ENCODE measurements around the gene RPS10.
A peak's percentile ranks its signal among the peaks of the same experiment; 100 is the strongest.

The RPS10 gene

DNA sequence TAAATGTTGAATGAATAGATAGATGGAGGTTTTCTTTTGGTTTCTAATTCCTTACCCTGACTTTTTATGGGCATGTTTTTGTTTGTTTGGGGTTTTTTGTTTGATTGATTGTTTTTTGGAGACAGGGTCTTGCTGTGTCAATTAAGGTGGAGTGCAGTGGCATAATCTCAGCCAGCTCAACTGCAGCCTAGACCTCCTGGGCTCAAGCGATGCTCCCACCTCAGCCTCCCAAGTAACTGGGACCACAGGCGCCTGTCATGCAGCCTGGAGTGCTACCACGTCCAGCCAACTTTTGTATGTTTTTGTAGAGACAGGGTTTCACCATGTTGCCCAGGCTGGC lies 31.9 kb downstream of the RPS10 start:
- Mint-ChIP-seq H3K9me3 (peaks cover 12% of the 10 kb centered on the region), H3K27ac (peak overlapping the region in 2 of 3 experiments; percentile 44 to 56), H3K27me3 (ENCODE audit: low read depth) (peaks cover 3% of the 10 kb centered on the region), H3K4me3 (peak overlapping the region; percentile 68 to 83 (median 81)), H3K36me3 (ENCODE audit: low read depth) (peaks cover 12% of the 10 kb centered on the region), H3K4me1 (peaks cover 13% of the 10 kb centered on the region)
- TF ChIP-seq, protein P1, sequence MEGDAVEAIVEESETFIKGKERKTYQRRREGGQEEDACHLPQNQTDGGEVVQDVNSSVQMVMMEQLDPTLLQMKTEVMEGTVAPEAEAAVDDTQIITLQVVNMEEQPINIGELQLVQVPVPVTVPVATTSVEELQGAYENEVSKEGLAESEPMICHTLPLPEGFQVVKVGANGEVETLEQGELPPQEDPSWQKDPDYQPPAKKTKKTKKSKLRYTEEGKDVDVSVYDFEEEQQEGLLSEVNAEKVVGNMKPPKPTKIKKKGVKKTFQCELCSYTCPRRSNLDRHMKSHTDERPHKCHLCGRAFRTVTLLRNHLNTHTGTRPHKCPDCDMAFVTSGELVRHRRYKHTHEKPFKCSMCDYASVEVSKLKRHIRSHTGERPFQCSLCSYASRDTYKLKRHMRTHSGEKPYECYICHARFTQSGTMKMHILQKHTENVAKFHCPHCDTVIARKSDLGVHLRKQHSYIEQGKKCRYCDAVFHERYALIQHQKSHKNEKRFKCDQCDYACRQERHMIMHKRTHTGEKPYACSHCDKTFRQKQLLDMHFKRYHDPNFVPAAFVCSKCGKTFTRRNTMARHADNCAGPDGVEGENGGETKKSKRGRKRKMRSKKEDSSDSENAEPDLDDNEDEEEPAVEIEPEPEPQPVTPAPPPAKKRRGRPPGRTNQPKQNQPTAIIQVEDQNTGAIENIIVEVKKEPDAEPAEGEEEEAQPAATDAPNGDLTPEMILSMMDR (IDR thresholded peaks at IDR 0.05; ENCODE audit: unreplicated experiment in 3 of 3): no peak

DNA sequence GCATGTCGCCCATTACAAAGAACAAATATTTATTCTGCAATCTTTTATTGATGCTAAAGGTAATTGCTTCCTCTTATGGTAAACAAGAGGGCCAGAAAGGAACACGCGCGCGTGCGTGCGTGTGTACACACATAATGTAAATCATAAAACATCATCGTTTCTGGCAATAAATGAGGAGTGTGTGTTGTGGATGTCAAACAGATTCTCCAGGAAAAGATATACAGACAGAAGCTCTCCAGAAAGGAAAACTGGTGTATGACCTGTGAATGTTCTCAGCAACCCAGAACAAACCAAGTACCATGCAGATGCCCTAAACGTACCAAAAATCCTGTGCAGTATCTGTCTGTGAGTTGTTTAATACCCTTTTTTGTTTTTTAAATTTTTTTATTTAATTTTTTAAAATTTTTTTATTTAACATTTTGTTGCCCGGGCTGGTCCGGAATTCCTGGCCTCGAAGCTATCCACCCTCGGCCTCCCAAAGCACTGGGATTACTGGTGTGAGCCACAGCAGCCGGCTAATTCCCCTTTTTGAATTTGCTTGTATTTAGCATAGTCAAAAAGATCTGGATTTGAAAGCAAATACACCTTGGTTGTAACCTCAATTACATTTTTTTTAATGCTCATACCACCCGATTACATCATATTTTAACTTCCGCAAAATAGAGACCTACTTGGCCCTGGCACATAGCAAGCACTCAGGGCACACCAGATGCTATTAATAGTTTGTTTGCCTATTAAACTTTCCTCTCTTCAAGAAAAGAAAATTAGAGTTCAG lies 32.5 kb downstream of the RPS10 start:
- TF ChIP-seq, protein P1 (IDR thresholded peaks at IDR 0.05; ENCODE audit: unreplicated experiment in 3 of 3): no peak
- peaks cover 12% of the 10 kb centered on the region for H3K36me3 Mint-ChIP-seq (ENCODE audit: low read depth)
- peaks cover 12% of the 10 kb centered on the region for H3K9me3 Mint-ChIP-seq
- peak overlapping the region in 2 of 3 experiments; percentile 81 to 95 for H3K27ac Mint-ChIP-seq
- peak overlapping the region; percentile 68 to 96 (median 95) for H3K4me3 Mint-ChIP-seq
- H3K4me1 Mint-ChIP-seq: peaks cover 19% of the 10 kb centered on the region
- peaks cover 3% of the 10 kb centered on the region for H3K27me3 Mint-ChIP-seq (ENCODE audit: low read depth)

DNA sequence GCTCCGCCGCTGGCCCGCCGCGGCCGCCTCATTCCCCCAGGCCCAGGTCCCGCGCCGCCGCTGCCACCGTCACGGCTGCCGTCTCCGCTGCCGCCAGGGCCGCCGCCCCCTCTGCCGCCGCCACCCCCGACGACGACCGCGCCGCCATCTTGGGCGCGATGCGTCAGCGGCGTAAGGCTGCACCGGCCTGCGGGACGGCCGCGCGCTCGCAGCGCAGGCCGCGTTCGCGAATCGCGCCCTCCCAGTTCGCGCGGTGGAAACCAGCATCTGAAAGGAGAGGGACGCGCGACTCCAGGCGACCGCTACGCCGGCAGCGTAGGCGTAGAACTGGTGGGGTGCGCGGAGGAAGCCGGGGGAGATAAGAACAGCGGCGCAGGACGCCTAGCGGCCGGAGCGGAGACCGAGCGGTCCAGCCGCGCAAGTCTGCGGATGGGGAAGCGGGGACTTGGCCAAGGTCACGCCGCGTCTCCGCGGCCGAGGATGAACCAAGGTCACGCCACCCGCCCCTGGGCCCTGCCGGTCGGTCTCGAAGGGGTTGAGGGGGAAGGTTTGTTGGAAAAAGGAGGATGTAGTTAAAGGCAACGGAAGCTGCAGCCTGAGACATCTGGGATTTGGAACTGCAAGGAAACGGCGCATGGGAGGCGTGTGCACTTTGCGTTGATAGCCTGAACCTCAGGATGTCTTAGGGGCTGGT lies 33.2 kb downstream of the RPS10 start, which contains the start of gene NUDT3:
Gene NUDT3, minus strand, starts transcription at position 173 of the 694 bp plus-strand sequence. CDS start 307 bp downstream, outside the sequence.
- peak within 1 kb of the TSS; percentile 68 to 96 (median 95) for H3K4me3 Mint-ChIP-seq
- TF ChIP-seq, protein P1 (IDR thresholded peaks at IDR 0.05; ENCODE audit: unreplicated experiment in 3 of 3): peak; percentile 84 to 91 (median 85)
- peaks cover 3% of the 10 kb centered on the region for H3K27me3 Mint-ChIP-seq (ENCODE audit: low read depth)
- peak within 1 kb of the TSS in 2 of 3 experiments; percentile 81 to 95 for H3K27ac Mint-ChIP-seq
- peaks cover 19% of the 10 kb centered on the region for H3K4me1 Mint-ChIP-seq
- H3K36me3 Mint-ChIP-seq (ENCODE audit: low read depth): peaks cover 12% of the 10 kb centered on the region
- peaks cover 12% of the 10 kb centered on the region for H3K9me3 Mint-ChIP-seq

DNA sequence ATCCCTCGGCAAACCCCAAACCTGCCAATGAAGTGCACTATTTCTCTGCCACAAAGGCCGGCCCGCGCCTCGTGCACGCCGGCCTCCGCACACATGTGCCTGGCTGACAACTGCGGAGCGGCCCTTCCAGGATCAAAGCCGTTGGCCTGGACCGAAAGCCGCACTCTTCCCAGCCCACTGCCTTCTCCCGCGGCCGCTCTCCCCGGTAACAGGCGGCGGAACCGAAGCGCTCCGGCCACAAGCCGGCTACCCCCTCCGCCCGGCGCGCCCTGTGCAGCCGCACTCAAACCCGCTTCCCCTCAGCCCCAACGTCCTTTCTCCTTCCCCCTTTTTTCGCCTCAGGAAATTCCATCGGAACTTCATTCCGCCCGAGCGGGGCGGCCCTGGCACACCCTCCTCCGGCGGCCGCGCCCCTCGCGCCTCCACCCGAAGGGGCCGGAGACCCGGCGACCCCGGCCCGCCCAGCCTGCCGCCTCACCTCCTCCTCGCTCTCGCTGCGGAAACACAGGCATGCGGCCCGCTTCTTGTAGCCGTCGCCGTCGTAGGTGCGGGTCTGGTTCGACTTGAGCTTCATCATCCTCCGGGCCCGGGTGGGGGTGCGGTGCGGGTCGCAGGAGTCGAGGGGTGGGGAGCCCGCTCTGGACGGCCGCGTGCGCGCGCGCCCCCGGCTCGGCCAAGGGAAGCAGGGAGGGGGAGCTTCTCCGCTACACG lies 33.9 kb downstream of the RPS10 start:
- Mint-ChIP-seq H3K27me3 (ENCODE audit: low read depth) (peaks cover 3% of the 10 kb centered on the region), H3K4me1 (peaks cover 19% of the 10 kb centered on the region), H3K9me3 (peaks cover 12% of the 10 kb centered on the region), H3K36me3 (ENCODE audit: low read depth) (peaks cover 12% of the 10 kb centered on the region), H3K27ac (no peak overlapping the region), H3K4me3 (no peak overlapping the region)
- TF ChIP-seq, protein P1 (IDR thresholded peaks at IDR 0.05; ENCODE audit: unreplicated experiment in 3 of 3): no peak

DNA sequence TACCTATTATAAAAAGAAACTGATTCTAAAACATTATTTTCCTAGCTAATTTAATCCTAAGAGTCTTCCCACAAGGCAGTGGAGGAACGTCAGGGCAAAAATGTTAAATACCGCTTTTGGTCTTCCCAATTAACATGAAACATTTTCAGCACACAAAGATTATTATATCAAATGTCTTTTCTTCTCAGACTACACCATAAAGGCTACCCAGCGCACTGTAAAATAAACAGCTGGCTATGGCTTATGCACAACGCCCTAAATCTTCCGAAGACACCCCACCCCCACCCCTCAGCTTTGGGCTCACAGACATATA lies 34.4 kb downstream of the RPS10 start:
- TF ChIP-seq, protein P1 (IDR thresholded peaks at IDR 0.05; ENCODE audit: unreplicated experiment in 3 of 3): no peak
- Mint-ChIP-seq H3K4me3 (no peak overlapping the region), H3K9me3 (peaks cover 9% of the 10 kb centered on the region), H3K4me1 (peaks cover 21% of the 10 kb centered on the region), H3K27me3 (ENCODE audit: low read depth) (peaks cover 3% of the 10 kb centered on the region), H3K36me3 (ENCODE audit: low read depth) (peaks cover 8% of the 10 kb centered on the region), H3K27ac (no peak overlapping the region)

All from nephron (organoid).